Ureter (tissue), 1 donor: Measurements from ENCODE around the gene ENPP6. TPM values are rescaled to one million over a fixed set of nuclear protein-coding genes. Genes with fewer than 3 reads are reported as not detected.

Source experiments
- DNase-seq: peaks from one replicate; pipeline ENCODE4 v3.0.0-alpha.2; 2020; ENCODE audit warnings: low spot score
- total RNA-seq: library from RNA; stranded (reverse); gene quantifications from one replicate; pipeline ENCODE4 v1.2.4, GENCODE V29; 2023
- donor health status: DM: yes; HTN: yes; CAD: no.

Gene ENPP6
- total RNA-seq, result 3.9 TPM

- DNase-seq, result no peak
Observed at GRCh38 chr4:184217634-184218033, at the start of gene ENPP6. TSS of gene ENPP6 (minus strand) at chr4:184217873. CDS start at chr4:184217819, 54 bp downstream.

- no peak for DNase-seq
Observed at GRCh38 chr4:184267206-184267608, 49.5 kb upstream of the ENPP6 start.

- no peak for DNase-seq
Observed at GRCh38 chr4:184265546-184266351, 48.1 kb upstream of the ENPP6 start.

GRCh38 chr4:184263910-184264732, 46.4 kb upstream of the ENPP6 start:
- DNase-seq, result peak; percentile 95

GRCh38 chr4:184263461-184263860, 45.8 kb upstream of the ENPP6 start:
- DNase-seq, result no peak

- DNase-seq, result no peak
Observed at GRCh38 chr4:184262901-184263300, 45.2 kb upstream of the ENPP6 start.

- DNase-seq, result no peak
Observed at GRCh38 chr4:184261246-184261645, 43.6 kb upstream of the ENPP6 start.

GRCh38 chr4:184259866-184260265, 42.2 kb upstream of the ENPP6 start:
- DNase-seq, result no peak

- no peak for DNase-seq
Observed at GRCh38 chr4:184259081-184259480, 41.4 kb upstream of the ENPP6 start.

GRCh38 chr4:184255871-184256642, 38.4 kb upstream of the ENPP6 start:
- DNase-seq, result no peak

GRCh38 chr4:184255361-184255760, 37.7 kb upstream of the ENPP6 start:
- no peak for DNase-seq

- DNase-seq, result no peak
Observed at GRCh38 chr4:184253072-184253420, 35.4 kb upstream of the ENPP6 start.

- DNase-seq, result no peak
Observed at GRCh38 chr4:184252136-184253071, 34.7 kb upstream of the ENPP6 start.

- no peak for DNase-seq
Observed at GRCh38 chr4:184251670-184251980, 34.0 kb upstream of the ENPP6 start.

GRCh38 chr4:184250795-184251669, 33.4 kb upstream of the ENPP6 start:
- no peak for DNase-seq

GRCh38 chr4:184248216-184248615, 30.5 kb upstream of the ENPP6 start:
- DNase-seq, result no peak

- DNase-seq, result no peak
Observed at GRCh38 chr4:184247421-184247820, 29.7 kb upstream of the ENPP6 start.

- no peak for DNase-seq
Observed at GRCh38 chr4:184246426-184246825, 28.8 kb upstream of the ENPP6 start.

GRCh38 chr4:184238072-184238745, 20.5 kb upstream of the ENPP6 start:
- DNase-seq, result no peak

- no peak for DNase-seq
Observed at GRCh38 chr4:184237612-184238011, 19.9 kb upstream of the ENPP6 start.
